Smooth muscle cell (in vitro differentiated cells): ENCODE measurements around the gene HSPA14. TPM values are rescaled to one million over a fixed set of nuclear protein-coding genes. Genes with fewer than 3 reads are reported as not detected.
"Not testable (repeated sequence)": the region's sequence is repeated elsewhere in the genome, so short reads cannot be mapped to it uniquely, and the experiment has no call there.

Source experiments
- DNase-seq: peaks from one replicate; lab custom pipeline; 2025; ENCODE audit not compliant: unreplicated experiment; lab: John Stamatoyannopoulos, UW
- H2AFZ ChIP-seq: fragments of 200-600 bp; sonication (generic); 2 replicates; pipeline ENCODE4 v1.6.0; 2016; ENCODE audit warnings: antibody characterized with exemption, low read depth, mild to moderate bottlenecking
- H3F3A ChIP-seq: fragments of 200-600 bp; sonication (generic); 2 replicates; pipeline ENCODE4 v1.6.0; 2017; ENCODE audit warnings: antibody characterized with exemption, low read depth
- H3K27ac ChIP-seq: fragments of 200-600 bp; sonication (generic); 2 replicates; pipeline ENCODE4 v1.5.1; 2016; ENCODE audit warnings: low read depth, mild to moderate bottlenecking
- H3K27me3 ChIP-seq: fragments of 200-600 bp; sonication (generic); 2 replicates; pipeline ENCODE4 v1.6.1; 2016; ENCODE audit warnings: low read depth, mild to moderate bottlenecking
- H3K36me3 ChIP-seq: fragments of 200-600 bp; sonication (generic); 2 replicates; pipeline ENCODE4 v1.5.1; 2016; ENCODE audit warnings: low read depth
- H3K4me1 ChIP-seq: fragments of 200-600 bp; sonication (generic); 2 replicates; pipeline ENCODE4 v1.5.1; 2016; ENCODE audit warnings: low read depth
- H3K4me2 ChIP-seq: fragments of 200-600 bp; sonication (generic); 2 replicates; pipeline ENCODE4 v1.6.0; 2016; ENCODE audit warnings: mild to moderate bottlenecking
- H3K4me3 ChIP-seq: fragments of 200-600 bp; sonication (generic); 2 replicates; pipeline ENCODE4 v1.5.1; 2016; ENCODE audit warnings: mild to moderate bottlenecking
- H3K79me2 ChIP-seq: fragments of 200-600 bp; sonication (generic); 2 replicates; pipeline ENCODE4 v1.6.0; 2016; ENCODE audit warnings: low read depth, mild to moderate bottlenecking
- H3K9ac ChIP-seq: fragments of 200-600 bp; sonication (generic); 2 replicates; pipeline ENCODE4 v1.6.0; 2016; ENCODE audit warnings: low read depth
- H3K9me3 ChIP-seq: fragments of 200-600 bp; sonication (generic); replicated peaks from 2 replicates; pipeline ENCODE4 v1.5.1; 2016; ENCODE audit warnings: low read depth
- H4K20me1 ChIP-seq: fragments of 200-600 bp; sonication (generic); 2 replicates; pipeline ENCODE4 v1.6.0; 2016; ENCODE audit warnings: low read depth
- CTCF ChIP-seq: fragments of 200-600 bp; sonication (generic); IDR thresholded peaks from 2 replicates; pipeline ENCODE4 v1.5.1; 2017; ENCODE audit warnings: borderline replicate concordance, mild to moderate bottlenecking, antibody characterized with exemption; ENCODE audit not compliant: insufficient read depth, poor library complexity, severe bottlenecking
- WGBS: methylation state at CpG from one replicate; pipeline ENCODE4 v1.1.7; 2016; ENCODE audit warnings: low lambda C conversion rate; 5-methylcytosine and 5-hydroxymethylcytosine counted together
- polyA plus RNA-seq: library from polyadenylated mRNA; unstranded; fragments of >200 nt; fragmentation: Nextera tagmentation; extraction: Ambion mirVana; gene quantifications from 2 replicates; pipeline ENCODE4 v1.2.1, GENCODE V29; 2016
- total RNA-seq: library from RNA; depleted of rRNA; stranded (reverse); fragments of >200 nt; gene quantifications from 2 replicates; pipeline ENCODE4 v1.2.3, GENCODE V29; 2014

HSPA14 gene
- total and polyA plus RNA-seq, 2 experiments from 2014 or later, result 9.9 to 18.6 TPM

GRCh38 chr10:14812271-14812670 is 25.8 kb upstream of the HSPA14 start:
- Histone ChIP-seq H3K9me3 (no peaks in the 10 kb centered on the region), H3K4me1 (no peaks in the 10 kb centered on the region), H3K27me3 (peaks cover 4% of the 10 kb centered on the region), H3K27ac (no peak overlapping the region), H3K4me2 (no peak overlapping the region), H3K79me2 (no peaks in the 10 kb centered on the region), H3K9ac (no peak overlapping the region), H3K36me3 (no peaks in the 10 kb centered on the region), H2AFZ (no peak overlapping the region), H3K4me3 (no peak overlapping the region), H3F3A (no peaks in the 10 kb centered on the region), H4K20me1 (no peaks in the 10 kb centered on the region)
- TF ChIP-seq CTCF, result no peak
- no peak for DNase-seq
- 95% methylated on average over 3 of the region's 3 CpGs for WGBS

- H3K79me2 ChIP-seq, result no peaks in the 10 kb centered on the region
- no peaks in the 10 kb centered on the region for H3F3A ChIP-seq
- H3K27me3 ChIP-seq, result no peaks in the 10 kb centered on the region
- H3K4me3 ChIP-seq, result no peak overlapping the region
- H4K20me1 ChIP-seq, result no peaks in the 10 kb centered on the region
- TF ChIP-seq CTCF, result no peak
- H3K36me3 ChIP-seq, result no peaks in the 10 kb centered on the region
- no peak overlapping the region for H3K9ac ChIP-seq
- no peaks in the 10 kb centered on the region for H3K4me1 ChIP-seq
- DNase-seq, result no peak
- 84% methylated on average over 6 of the region's 6 CpGs for WGBS
- no peaks in the 10 kb centered on the region for H3K9me3 ChIP-seq
- no peak overlapping the region for H2AFZ ChIP-seq
- H3K27ac ChIP-seq, result no peak overlapping the region
- no peak overlapping the region for H3K4me2 ChIP-seq
Measured at GRCh38 chr10:14815681-14816080, 22.4 kb upstream of the HSPA14 start.

- H3K4me1 ChIP-seq, H3K36me3 ChIP-seq, H2AFZ ChIP-seq, H3F3A ChIP-seq, H3K4me2 ChIP-seq, H3K79me2 ChIP-seq, H3K27ac ChIP-seq, H3K27me3 ChIP-seq, DNase-seq, H4K20me1 ChIP-seq, H3K4me3 ChIP-seq, H3K9ac ChIP-seq, H3K9me3 ChIP-seq: not testable (repeated sequence)
- 100% methylated on average over 6 of the region's 7 CpGs for WGBS
Measured at GRCh38 chr10:14816717-14817116, 21.4 kb upstream of the HSPA14 start.

GRCh38 chr10:14820010-14820774 is 17.9 kb upstream of the HSPA14 start:
- no peak overlapping the region for H3K4me2 ChIP-seq
- H3K9ac ChIP-seq, result no peak overlapping the region
- H3F3A ChIP-seq, result no peaks in the 10 kb centered on the region
- no peaks in the 10 kb centered on the region for H3K9me3 ChIP-seq
- H3K27me3 ChIP-seq, result peaks cover under 1% of the 10 kb centered on the region
- no peak overlapping the region for H3K27ac ChIP-seq
- H3K4me1 ChIP-seq, result no peaks in the 10 kb centered on the region
- H2AFZ ChIP-seq, result no peak overlapping the region
- H3K4me3 ChIP-seq, result no peak overlapping the region
- no peak for DNase-seq
- H4K20me1 ChIP-seq, result no peaks in the 10 kb centered on the region
- no peaks in the 10 kb centered on the region for H3K36me3 ChIP-seq
- TF ChIP-seq CTCF, result no peak
- WGBS, result 91% methylated on average over 10 of the region's 10 CpGs
- no peaks in the 10 kb centered on the region for H3K79me2 ChIP-seq
